Glutamatergic neuron (in vitro differentiated cells): ENCODE data around the gene MCU. TPM values are rescaled to one million over a fixed set of nuclear protein-coding genes. Genes with fewer than 3 reads are reported as not detected.
A peak's percentile ranks its signal among the peaks of the same experiment; 100 is the strongest.

ENCODE experiments used
- DNase-seq: peaks from one replicate; pipeline ENCODE4 v3.0.0; 2022
- H3K27ac Mint-ChIP-seq: one replicate; pipeline ENCODE4 v1.8.0; 2020; ENCODE audit warnings: mild to moderate bottlenecking, mixed read lengths, inconsistent platforms; ENCODE audit not compliant: unreplicated experiment
- H3K27me3 Mint-ChIP-seq: one replicate; pipeline ENCODE4 v1.8.0; 2020; ENCODE audit warnings: mild to moderate bottlenecking, moderate library complexity, mixed read lengths, inconsistent platforms; ENCODE audit not compliant: unreplicated experiment
- H3K36me3 Mint-ChIP-seq: one replicate; pipeline ENCODE4 v1.8.0; 2020; ENCODE audit warnings: mild to moderate bottlenecking, mixed read lengths, inconsistent platforms; ENCODE audit not compliant: unreplicated experiment
- H3K4me1 Mint-ChIP-seq: one replicate; pipeline ENCODE4 v1.8.0; 2020; ENCODE audit warnings: mild to moderate bottlenecking, low read depth, mixed read lengths, inconsistent platforms; ENCODE audit not compliant: unreplicated experiment
- H3K4me3 Mint-ChIP-seq: one replicate; pipeline ENCODE4 v1.8.0; 2020; ENCODE audit warnings: mild to moderate bottlenecking, mixed read lengths, inconsistent platforms; ENCODE audit not compliant: unreplicated experiment
- H3K9me3 Mint-ChIP-seq: one replicate; pipeline ENCODE4 v1.8.0; 2020; ENCODE audit warnings: mild to moderate bottlenecking, moderate library complexity, mixed read lengths, inconsistent platforms; ENCODE audit not compliant: unreplicated experiment
- total RNA-seq: library from RNA; stranded (reverse); fragmentation: NEBNext Ultra II Directional; extraction: Animal tissue kit (Norgen Biotek cat#: 25700); gene quantifications from one replicate; pipeline ENCODE4 v1.2.1, GENCODE V29; 2021; ENCODE audit not compliant: unreplicated experiment
- TF ChIP-seq, protein P1 (sequence below): fragments of 200-600 bp; sonication (generic); IDR thresholded peaks from one replicate; pipeline ENCODE4 v1.5.0; 2021; ENCODE audit not compliant: partially characterized antibody, unreplicated experiment

Gene MCU
- total RNA-seq, 1 donor from 2014 or later = 15.2 TPM

GRCh38 chr10:72731916-72732419 is 40.0 kb downstream of the MCU start:
- H3K27ac Mint-ChIP-seq = no peak overlapping the region
- no peaks in the 10 kb centered on the region for H3K9me3 Mint-ChIP-seq
- DNase-seq = no peak
- no peaks in the 10 kb centered on the region for H3K36me3 Mint-ChIP-seq
- peaks cover 13% of the 10 kb centered on the region for H3K4me1 Mint-ChIP-seq
- TF ChIP-seq, protein P1, sequence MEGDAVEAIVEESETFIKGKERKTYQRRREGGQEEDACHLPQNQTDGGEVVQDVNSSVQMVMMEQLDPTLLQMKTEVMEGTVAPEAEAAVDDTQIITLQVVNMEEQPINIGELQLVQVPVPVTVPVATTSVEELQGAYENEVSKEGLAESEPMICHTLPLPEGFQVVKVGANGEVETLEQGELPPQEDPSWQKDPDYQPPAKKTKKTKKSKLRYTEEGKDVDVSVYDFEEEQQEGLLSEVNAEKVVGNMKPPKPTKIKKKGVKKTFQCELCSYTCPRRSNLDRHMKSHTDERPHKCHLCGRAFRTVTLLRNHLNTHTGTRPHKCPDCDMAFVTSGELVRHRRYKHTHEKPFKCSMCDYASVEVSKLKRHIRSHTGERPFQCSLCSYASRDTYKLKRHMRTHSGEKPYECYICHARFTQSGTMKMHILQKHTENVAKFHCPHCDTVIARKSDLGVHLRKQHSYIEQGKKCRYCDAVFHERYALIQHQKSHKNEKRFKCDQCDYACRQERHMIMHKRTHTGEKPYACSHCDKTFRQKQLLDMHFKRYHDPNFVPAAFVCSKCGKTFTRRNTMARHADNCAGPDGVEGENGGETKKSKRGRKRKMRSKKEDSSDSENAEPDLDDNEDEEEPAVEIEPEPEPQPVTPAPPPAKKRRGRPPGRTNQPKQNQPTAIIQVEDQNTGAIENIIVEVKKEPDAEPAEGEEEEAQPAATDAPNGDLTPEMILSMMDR = no peak
- H3K27me3 Mint-ChIP-seq = no peaks in the 10 kb centered on the region
- H3K4me3 Mint-ChIP-seq = no peak overlapping the region

GRCh38 chr10:72732521-72732920 is 40.6 kb downstream of the MCU start:
- TF ChIP-seq, protein P1 = no peak

DNA sequence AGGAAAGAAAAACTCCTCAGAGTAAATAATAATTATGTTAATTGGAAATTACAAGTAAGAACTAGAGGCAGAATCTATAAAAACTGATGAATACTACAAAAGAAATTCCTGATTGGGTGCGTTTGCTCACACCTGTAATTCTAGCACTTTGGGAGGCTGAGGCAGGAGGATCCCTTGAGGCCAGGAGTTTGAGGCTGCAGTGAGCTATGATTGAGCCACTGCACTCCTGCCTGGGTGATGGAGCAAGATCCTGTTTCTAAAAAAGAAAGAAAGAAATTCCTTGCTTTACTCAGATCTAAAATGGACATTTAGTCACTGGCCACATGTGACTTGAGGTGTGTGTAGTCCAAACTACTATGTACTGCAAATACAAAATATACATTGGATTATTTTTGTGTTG is 42.0 kb downstream of the MCU start:
- TF ChIP-seq, protein P1 = no peak
- H3K36me3 Mint-ChIP-seq = no peaks in the 10 kb centered on the region
- H3K4me3 Mint-ChIP-seq = no peak overlapping the region
- H3K27ac Mint-ChIP-seq = no peak overlapping the region
- peaks cover 13% of the 10 kb centered on the region for H3K4me1 Mint-ChIP-seq
- DNase-seq = no peak
- H3K27me3 Mint-ChIP-seq = no peaks in the 10 kb centered on the region
- H3K9me3 Mint-ChIP-seq = no peaks in the 10 kb centered on the region

More at GRCh38 chr10:72732521-72732920, 40.6 kb downstream of the MCU start:
- Mint-ChIP-seq H3K9me3 (no peaks in the 10 kb centered on the region), H3K36me3 (no peaks in the 10 kb centered on the region), H3K4me3 (no peak overlapping the region), H3K27me3 (no peaks in the 10 kb centered on the region), H3K27ac (no peak overlapping the region), H3K4me1 (peaks cover 13% of the 10 kb centered on the region)
- no peak for DNase-seq

DNA sequence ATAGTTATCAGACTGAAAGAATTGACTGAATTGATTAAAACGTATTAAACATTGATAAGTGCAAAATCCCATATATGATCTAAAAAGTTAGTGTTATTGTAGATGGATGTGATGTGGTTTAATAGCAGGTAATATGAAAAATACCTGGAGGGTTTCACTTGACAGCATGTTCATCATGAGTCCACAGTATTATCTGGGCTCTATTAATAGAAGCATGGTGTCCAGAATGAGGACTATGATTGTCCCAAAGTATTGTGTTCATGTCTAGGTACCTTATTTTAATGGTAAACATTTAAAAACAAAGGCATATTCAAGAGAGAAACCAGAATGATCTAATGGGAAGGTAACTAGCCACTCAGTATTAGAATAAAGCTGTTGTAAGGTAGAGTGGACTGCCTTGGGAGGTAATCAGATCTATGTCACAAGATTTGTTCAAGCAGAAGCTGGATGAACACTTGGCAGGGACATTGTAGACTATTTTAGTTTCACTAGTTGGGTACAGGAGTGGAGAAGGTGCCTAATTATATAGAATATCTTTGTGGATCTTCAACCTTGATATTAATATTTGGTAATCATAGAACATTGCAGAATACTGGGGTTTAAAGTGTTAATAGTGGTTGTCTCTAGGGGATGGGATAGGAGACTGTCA is 43.5 kb downstream of the MCU start:
- Mint-ChIP-seq H3K4me3 (no peak overlapping the region), H3K27ac (no peak overlapping the region), H3K9me3 (no peaks in the 10 kb centered on the region), H3K27me3 (no peaks in the 10 kb centered on the region), H3K36me3 (no peaks in the 10 kb centered on the region), H3K4me1 (peaks cover 14% of the 10 kb centered on the region)
- TF ChIP-seq, protein P1 = no peak
- no peak for DNase-seq

GRCh38 chr10:72736176-72736827 is 44.4 kb downstream of the MCU start:
- DNase-seq = no peak
- Mint-ChIP-seq H3K9me3 (no peaks in the 10 kb centered on the region), H3K27me3 (no peaks in the 10 kb centered on the region), H3K36me3 (no peaks in the 10 kb centered on the region), H3K4me3 (no peak overlapping the region), H3K27ac (peak overlapping the region; percentile 82), H3K4me1 (peaks cover 16% of the 10 kb centered on the region)
- TF ChIP-seq, protein P1 = no peak
